OCI-LY1 (cell line): ENCODE data around the gene GGT5.

Source experiments
- H2AFZ ChIP-seq: fragments of 200-600 bp; sonication (generic), shearing (Covaris generic); 2 replicates; pipeline ENCODE4 v1.6.0; 2014; ENCODE audit warnings: antibody characterized with exemption, mild to moderate bottlenecking, low read length
- H3F3A ChIP-seq: fragments of 200-600 bp; sonication (generic), shearing (Covaris generic); 2 replicates; pipeline ENCODE4 v1.6.0; 2014; ENCODE audit warnings: mild to moderate bottlenecking, antibody characterized with exemption, low read length, moderate library complexity; ENCODE audit not compliant: insufficient read depth
- H3K27ac ChIP-seq: fragments of 200-600 bp; sonication (generic); 2 replicates; pipeline ENCODE4 v1.5.1; 2014; ENCODE audit warnings: low read length, mixed run types, mild to moderate bottlenecking, low read depth; ENCODE audit not compliant: poor library complexity, severe bottlenecking
- H3K27me3 ChIP-seq: fragments of 200-600 bp; sonication (generic); 2 replicates; pipeline ENCODE4 v1.6.0; 2014; ENCODE audit warnings: antibody characterized with exemption, mild to moderate bottlenecking, low read length, moderate library complexity; ENCODE audit not compliant: insufficient read depth
- H3K36me3 ChIP-seq: fragments of 200-600 bp; sonication (generic); 2 replicates; pipeline ENCODE4 v1.6.1; 2014; ENCODE audit warnings: mild to moderate bottlenecking, antibody characterized with exemption, low read length, moderate library complexity, mixed read lengths; ENCODE audit not compliant: insufficient read depth
- H3K4me1 ChIP-seq: fragments of 200-600 bp; sonication (generic); 2 replicates; pipeline ENCODE4 v1.5.1; 2014; ENCODE audit warnings: mild to moderate bottlenecking, low read length, moderate library complexity; ENCODE audit not compliant: insufficient read depth, severe bottlenecking
- H3K4me2 ChIP-seq: fragments of 200-600 bp; sonication (generic), shearing (Covaris generic); 2 replicates; pipeline ENCODE4 v1.6.1; 2014; ENCODE audit warnings: low read length
- H3K4me3 ChIP-seq: fragments of 200-600 bp; sonication (generic); 2 replicates; pipeline ENCODE4 v1.5.1; 2014; ENCODE audit warnings: low read length, low read depth, mild to moderate bottlenecking, mixed read lengths; ENCODE audit not compliant: poor library complexity, severe bottlenecking
- H3K79me2 ChIP-seq: fragments of 200-600 bp; shearing (Covaris generic); 2 replicates; pipeline ENCODE4 v1.6.1; 2016; ENCODE audit warnings: mixed run types, low read length, mixed read lengths; ENCODE audit not compliant: insufficient read depth
- H3K9ac ChIP-seq: fragments of 200-600 bp; sonication (generic), shearing (Covaris generic); 2 replicates; pipeline ENCODE4 v1.6.1; 2014; ENCODE audit warnings: mild to moderate bottlenecking, low read length, mixed read lengths
- H3K9me2 ChIP-seq: fragments of 200-600 bp; sonication (generic), shearing (Covaris generic); 2 replicates; pipeline ENCODE4 v1.6.1; 2014; ENCODE audit warnings: low read depth, mild to moderate bottlenecking, low read length, mixed read lengths
- H3K9me3 ChIP-seq: fragments of 200-600 bp; shearing (Covaris generic); 2 replicates; pipeline ENCODE4 v1.6.1; 2014; ENCODE audit warnings: low read length, mixed read lengths
- H4K20me1 ChIP-seq: fragments of 200-600 bp; sonication (generic), shearing (Covaris generic); 2 replicates; pipeline ENCODE4 v1.6.0; 2016; ENCODE audit warnings: mild to moderate bottlenecking, low read length; ENCODE audit not compliant: insufficient read depth
- CTCF ChIP-seq: fragments of 200-600 bp; sonication (generic), shearing (Covaris generic); IDR thresholded peaks from 2 replicates; pipeline ENCODE4 v1.5.1; 2017; ENCODE audit warnings: mild to moderate bottlenecking, antibody characterized with exemption, low read length, moderate library complexity, mixed read lengths
- EZH2 ChIP-seq: fragments of 200-600 bp; sonication (generic), shearing (Covaris generic); IDR thresholded peaks from 2 replicates; pipeline ENCODE4 v1.8.0; 2017; ENCODE audit warnings: borderline replicate concordance, mixed run types, mild to moderate bottlenecking, antibody characterized with exemption, low read length, moderate library complexity, mixed read lengths

GGT5 gene

GRCh38 chr22:24225044-24225601, 19.8 kb downstream of the GGT5 start:
- Histone ChIP-seq H3K4me1 (no peaks in the 10 kb centered on the region), H3K27me3 (no peaks in the 10 kb centered on the region; the same call in 1 of the 2 replicates), H3K9me3 (no peaks in the 10 kb centered on the region), H3K27ac (no peak overlapping the region), H3K79me2 (no peaks in the 10 kb centered on the region), H3K4me3 (no peak overlapping the region), H3K9me2 (no peaks in the 10 kb centered on the region), H3F3A (no peaks in the 10 kb centered on the region), H2AFZ (no peak overlapping the region), H4K20me1 (no peaks in the 10 kb centered on the region), H3K9ac (no peak overlapping the region), H3K4me2 (no peak overlapping the region), H3K36me3 (no peaks in the 10 kb centered on the region)
- no peak for TF ChIP-seq CTCF
- TF ChIP-seq EZH2, result no peak

- no peaks in the 10 kb centered on the region for H3K79me2 ChIP-seq
- H3K9me3 ChIP-seq, result no peaks in the 10 kb centered on the region
- no peak overlapping the region for H3K27ac ChIP-seq
- H3K4me2 ChIP-seq, result no peak overlapping the region
- no peaks in the 10 kb centered on the region for H3F3A ChIP-seq
- H3K27me3 ChIP-seq, result no peaks in the 10 kb centered on the region; the same call in 1 of the 2 replicates
- no peak overlapping the region for H3K4me3 ChIP-seq
- no peaks in the 10 kb centered on the region for H4K20me1 ChIP-seq
- no peak overlapping the region for H2AFZ ChIP-seq
- no peaks in the 10 kb centered on the region for H3K9me2 ChIP-seq
- no peak overlapping the region for H3K9ac ChIP-seq
- H3K36me3 ChIP-seq, result no peaks in the 10 kb centered on the region
- no peaks in the 10 kb centered on the region for H3K4me1 ChIP-seq
- TF ChIP-seq EZH2 (no peak), CTCF (no peak)
These were observed 20.4 kb downstream of the GGT5 start for GRCh38 chr22:24224468-24224867.

GRCh38 chr22:24219750-24220149, 25.1 kb downstream of the GGT5 start:
- Histone ChIP-seq H3K4me2 (no peak overlapping the region), H3K9me2 (no peaks in the 10 kb centered on the region), H3K4me3 (no peak overlapping the region), H3K27ac (no peak overlapping the region), H3K27me3 (no peaks in the 10 kb centered on the region; the same call in 1 of the 2 replicates), H4K20me1 (no peaks in the 10 kb centered on the region), H2AFZ (no peak overlapping the region), H3K4me1 (no peaks in the 10 kb centered on the region), H3K79me2 (no peaks in the 10 kb centered on the region), H3K9me3 (no peaks in the 10 kb centered on the region), H3F3A (no peaks in the 10 kb centered on the region), H3K36me3 (no peaks in the 10 kb centered on the region), H3K9ac (no peak overlapping the region)
- no peak for TF ChIP-seq CTCF
- no peak for TF ChIP-seq EZH2
